ENCODE data around the gene TAPT1.

Gene TAPT1

DNA sequence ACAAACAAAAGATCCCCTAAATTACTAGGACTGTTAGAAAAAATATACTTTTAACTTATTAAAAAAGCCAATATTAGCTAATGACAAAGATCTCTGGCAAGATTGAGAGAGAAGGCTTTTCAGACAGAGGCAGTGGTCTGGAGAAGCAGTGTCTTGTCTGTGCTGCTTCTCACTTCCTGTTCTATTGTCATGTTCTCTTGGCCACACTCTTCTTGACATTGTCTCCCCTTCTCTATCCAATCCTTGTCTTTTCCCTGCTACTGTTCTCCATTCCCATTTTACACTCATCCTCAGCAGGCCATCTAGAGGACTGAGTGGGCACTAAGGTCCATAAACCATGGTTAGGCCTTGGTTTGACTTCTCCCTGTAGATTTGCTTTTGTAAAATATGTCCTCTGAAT is 14.0 kb upstream of the TAPT1 start:
- Histone ChIP-seq H3K9ac (ENCODE audit: low read depth, low read length, poor library complexity, severe bottlenecking) (no peak overlapping the region), H3K9me3 (ENCODE audit: insufficient read depth, low read depth, low read length) (no peaks in the 10 kb centered on the region), H3K79me2 (ENCODE audit: insufficient read depth, low read length) (no peaks in the 10 kb centered on the region), H3K4me1 (ENCODE audit: insufficient read depth, low read length, poor library complexity, severe bottlenecking) (peaks cover 5% of the 10 kb centered on the region), H3K4me3 (ENCODE audit: low read length, poor library complexity, severe bottlenecking) (no peak overlapping the region), H3F3A (ENCODE audit: low read depth) (no peaks in the 10 kb centered on the region), H3K36me3 (ENCODE audit: insufficient read depth, low read length) (no peaks in the 10 kb centered on the region), H3K9me2 (replicated peaks; ENCODE audit: low read depth, low read length) (no peaks in the 10 kb centered on the region), H2AFZ (ENCODE audit: low read length) (no peak overlapping the region), H3K4me2 (ENCODE audit: low read depth, low read length, poor library complexity, severe bottlenecking) (no peak overlapping the region), H4K20me1 (ENCODE audit: insufficient read depth, low read length, poor library complexity, severe bottlenecking) (no peaks in the 10 kb centered on the region), H3K27me3 (ENCODE audit: insufficient read depth, low read length, poor library complexity, severe bottlenecking) (no peaks in the 10 kb centered on the region)
- TF ChIP-seq, protein P1, sequence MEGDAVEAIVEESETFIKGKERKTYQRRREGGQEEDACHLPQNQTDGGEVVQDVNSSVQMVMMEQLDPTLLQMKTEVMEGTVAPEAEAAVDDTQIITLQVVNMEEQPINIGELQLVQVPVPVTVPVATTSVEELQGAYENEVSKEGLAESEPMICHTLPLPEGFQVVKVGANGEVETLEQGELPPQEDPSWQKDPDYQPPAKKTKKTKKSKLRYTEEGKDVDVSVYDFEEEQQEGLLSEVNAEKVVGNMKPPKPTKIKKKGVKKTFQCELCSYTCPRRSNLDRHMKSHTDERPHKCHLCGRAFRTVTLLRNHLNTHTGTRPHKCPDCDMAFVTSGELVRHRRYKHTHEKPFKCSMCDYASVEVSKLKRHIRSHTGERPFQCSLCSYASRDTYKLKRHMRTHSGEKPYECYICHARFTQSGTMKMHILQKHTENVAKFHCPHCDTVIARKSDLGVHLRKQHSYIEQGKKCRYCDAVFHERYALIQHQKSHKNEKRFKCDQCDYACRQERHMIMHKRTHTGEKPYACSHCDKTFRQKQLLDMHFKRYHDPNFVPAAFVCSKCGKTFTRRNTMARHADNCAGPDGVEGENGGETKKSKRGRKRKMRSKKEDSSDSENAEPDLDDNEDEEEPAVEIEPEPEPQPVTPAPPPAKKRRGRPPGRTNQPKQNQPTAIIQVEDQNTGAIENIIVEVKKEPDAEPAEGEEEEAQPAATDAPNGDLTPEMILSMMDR (conservative IDR thresholded peaks at IDR 0.05; ENCODE audit: low read length), result no peak
- no peak for TF ChIP-seq EZH2phosphoT487 (IDR thresholded peaks at IDR 0.05; ENCODE audit: borderline replicate concordance)

DNA sequence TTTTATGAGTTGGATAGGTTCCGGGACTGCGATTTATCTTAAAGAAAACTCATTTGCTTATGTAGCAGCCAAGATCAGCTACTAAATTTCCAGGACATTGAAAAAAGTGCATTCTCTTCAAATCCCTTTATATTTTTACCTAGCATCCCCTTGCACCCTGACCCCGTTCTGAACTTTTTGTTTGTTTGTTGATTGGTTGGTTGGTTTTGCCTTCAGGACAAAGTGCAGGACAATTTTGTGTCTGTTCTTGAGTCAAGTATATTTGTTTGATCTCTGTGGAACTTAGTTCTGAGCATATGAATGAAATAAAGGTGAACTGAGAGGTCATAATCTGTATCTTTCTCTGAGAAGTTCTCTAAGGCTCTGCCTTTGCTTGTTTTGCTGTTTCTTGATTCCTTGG is 12.8 kb upstream of the TAPT1 start:
- Histone ChIP-seq H3K9ac (ENCODE audit: low read depth, low read length, poor library complexity, severe bottlenecking) (no peak overlapping the region), H3K9me2 (replicated peaks; ENCODE audit: low read depth, low read length) (no peaks in the 10 kb centered on the region), H3K36me3 (ENCODE audit: insufficient read depth, low read length) (no peaks in the 10 kb centered on the region), H3K4me3 (ENCODE audit: low read length, poor library complexity, severe bottlenecking) (no peak overlapping the region), H3K9me3 (ENCODE audit: insufficient read depth, low read depth, low read length) (no peaks in the 10 kb centered on the region), H3K4me2 (ENCODE audit: low read depth, low read length, poor library complexity, severe bottlenecking) (no peak overlapping the region), H3K27me3 (ENCODE audit: insufficient read depth, low read length, poor library complexity, severe bottlenecking) (no peaks in the 10 kb centered on the region), H4K20me1 (ENCODE audit: insufficient read depth, low read length, poor library complexity, severe bottlenecking) (no peaks in the 10 kb centered on the region), H3K4me1 (ENCODE audit: insufficient read depth, low read length, poor library complexity, severe bottlenecking) (peaks cover 5% of the 10 kb centered on the region), H3K79me2 (ENCODE audit: insufficient read depth, low read length) (no peaks in the 10 kb centered on the region), H3F3A (ENCODE audit: low read depth) (no peaks in the 10 kb centered on the region), H2AFZ (ENCODE audit: low read length) (no peak overlapping the region)
- no peak for TF ChIP-seq EZH2phosphoT487 (IDR thresholded peaks at IDR 0.05; ENCODE audit: borderline replicate concordance)
- TF ChIP-seq, protein P1 (conservative IDR thresholded peaks at IDR 0.05; ENCODE audit: low read length), result no peak

DNA sequence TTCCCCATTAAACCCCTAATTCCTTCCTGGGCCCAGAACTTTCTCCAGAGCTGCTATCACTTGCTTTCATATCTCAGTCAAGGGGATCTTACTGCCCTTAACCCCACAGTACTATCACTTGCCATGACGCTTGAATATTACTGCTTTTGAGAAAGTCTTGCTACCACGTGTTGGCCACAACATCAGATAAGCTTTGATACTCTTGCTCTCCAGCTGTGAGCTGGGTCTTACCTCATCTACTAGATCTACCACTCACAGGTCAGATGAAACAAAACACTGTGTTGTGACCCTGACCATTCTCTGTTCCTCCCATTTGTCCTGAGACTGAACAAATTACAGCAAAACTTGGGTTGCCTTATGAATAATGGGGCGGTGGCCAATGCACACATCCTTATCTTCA is 12.1 kb upstream of the TAPT1 start:
- Histone ChIP-seq H4K20me1 (ENCODE audit: insufficient read depth, low read length, poor library complexity, severe bottlenecking) (no peaks in the 10 kb centered on the region), H3K4me2 (ENCODE audit: low read depth, low read length, poor library complexity, severe bottlenecking) (no peak overlapping the region), H3K9ac (ENCODE audit: low read depth, low read length, poor library complexity, severe bottlenecking) (no peak overlapping the region), H3K79me2 (ENCODE audit: insufficient read depth, low read length) (no peaks in the 10 kb centered on the region), H3K9me3 (ENCODE audit: insufficient read depth, low read depth, low read length) (no peaks in the 10 kb centered on the region), H3K9me2 (replicated peaks; ENCODE audit: low read depth, low read length) (no peaks in the 10 kb centered on the region), H3K27me3 (ENCODE audit: insufficient read depth, low read length, poor library complexity, severe bottlenecking) (no peaks in the 10 kb centered on the region), H2AFZ (ENCODE audit: low read length) (no peak overlapping the region), H3K4me3 (ENCODE audit: low read length, poor library complexity, severe bottlenecking) (no peak overlapping the region), H3K4me1 (ENCODE audit: insufficient read depth, low read length, poor library complexity, severe bottlenecking) (peaks cover 5% of the 10 kb centered on the region), H3F3A (ENCODE audit: low read depth) (no peaks in the 10 kb centered on the region), H3K36me3 (ENCODE audit: insufficient read depth, low read length) (no peaks in the 10 kb centered on the region)
- TF ChIP-seq, protein P1 (conservative IDR thresholded peaks at IDR 0.05; ENCODE audit: low read length), result no peak
- no peak for TF ChIP-seq EZH2phosphoT487 (IDR thresholded peaks at IDR 0.05; ENCODE audit: borderline replicate concordance)

Measured in Loucy (cell line).